ENCODE results near the gene PPM1A. TPM values are rescaled to one million over a fixed set of nuclear protein-coding genes. Genes with fewer than 3 reads are reported as not detected.

The PPM1A gene
- total and polyA plus RNA-seq, 2 donors (not counting 3 experiments of a cell fraction or from before 2014, with no cell fraction given), result 14.1 to 33.9 TPM

DNA sequence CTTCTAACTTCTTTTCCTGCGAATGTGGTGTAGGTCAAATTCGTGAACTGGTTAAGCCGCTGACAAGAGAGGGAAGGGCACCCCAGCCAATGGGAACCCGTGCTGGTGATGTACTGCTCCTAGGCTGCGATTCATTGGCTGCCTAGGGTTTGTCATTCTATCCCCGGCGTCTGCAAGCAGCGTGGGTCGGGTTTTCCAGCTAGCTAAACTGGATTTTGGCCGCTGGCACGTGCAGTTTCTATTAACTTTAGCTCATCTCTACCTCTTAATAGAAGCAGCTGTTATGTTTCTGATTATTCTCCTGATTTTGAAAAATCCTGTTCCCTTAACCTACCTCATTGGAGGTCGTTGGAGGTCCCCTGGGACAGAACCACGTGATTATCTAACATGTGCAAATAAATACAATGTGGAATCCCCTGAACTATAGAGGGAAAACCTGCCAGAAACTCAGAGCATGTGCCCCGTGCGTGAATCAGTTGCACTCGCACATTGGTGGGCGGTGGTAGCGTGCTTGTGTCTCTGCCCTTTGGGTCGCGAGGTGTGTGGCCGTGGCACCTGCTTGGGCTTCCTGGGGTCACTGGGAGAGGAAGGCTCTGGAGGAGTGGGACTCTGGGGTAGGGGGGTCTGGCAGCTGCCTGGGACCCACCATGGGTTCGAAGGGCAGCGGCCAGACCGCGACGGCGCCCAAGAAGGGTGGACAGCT is 876 bp upstream of the PPM1A start:
- no peaks in the 10 kb centered on the region for H3K9me1 ChIP-seq (replicated peaks; ENCODE audit: control insufficient read depth, extremely low read depth, insufficient read depth, low read length)
- H3K4me3 ChIP-seq (replicated peaks in 1 of 3; ENCODE audit: insufficient read depth in 1 of 3, low read depth in 1 of 3, low read length in 3 of 3), result peak overlapping the region; percentile 1 to 52 (median 43)
- H3K79me2 ChIP-seq (ENCODE audit: control insufficient read depth, insufficient read depth, low read length), result peaks cover 32% of the 10 kb centered on the region
- H3K4me2 ChIP-seq (ENCODE audit: insufficient read depth, low read length), result peak overlapping the region; percentile 81
- TSS peak; percentile 91 for BruUV-seq (replicated peaks)
- no peaks in the 10 kb centered on the region for H3K36me3 ChIP-seq (ENCODE audit: control insufficient read depth in 2 of 2, extremely low read depth in 1 of 2, insufficient read depth in 2 of 2, low read length in 2 of 2)
- peaks cover 0 to 2% of the 10 kb centered on the region in 2 experiments for H3K27me3 ChIP-seq (ENCODE audit: control insufficient read depth in 2 of 2, insufficient read depth in 2 of 2, low read length in 2 of 2)
- ChIA-PET CTCF (interaction anchor here (1.0 to 2.2 kb wide), 4 partner anchors 9 to 283 kb away, joined by 3 to 10 read pairs (median 6); no protein-coding TSS in a partner anchor), POLR2A (no interaction called here)
- DNase-seq (ENCODE audit: low read depth, low spot score) (peak; percentile 92), FAIRE-seq (peak; percentile 99)
- peak overlapping the region; percentile 62 for H2AFZ ChIP-seq (ENCODE audit: low read depth, low read length)
- dilution Hi-C loops (cut with MboI; ENCODE audit: extremely low pct_ligation_motif_present, low sequenced_read_pairs), result no loop called here
- peaks cover 26% of the 10 kb centered on the region for H3K4me1 ChIP-seq (ENCODE audit: control insufficient read depth, extremely low read depth, insufficient read depth, low read length)
- peak overlapping the region; percentile 90 for H3K9ac ChIP-seq (replicated peaks; ENCODE audit: extremely low read depth, insufficient read depth, low read length)
- TF ChIP-seq, protein P1, sequence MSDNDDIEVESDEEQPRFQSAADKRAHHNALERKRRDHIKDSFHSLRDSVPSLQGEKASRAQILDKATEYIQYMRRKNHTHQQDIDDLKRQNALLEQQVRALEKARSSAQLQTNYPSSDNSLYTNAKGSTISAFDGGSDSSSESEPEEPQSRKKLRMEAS (IDR thresholded peaks at IDR 0.05; ENCODE audit: insufficient read depth, insufficient read length), result peak; percentile 48
- no peak for TF ChIP-seq JUN (IDR thresholded peaks at IDR 0.05; ENCODE audit: borderline replicate concordance, insufficient read depth, insufficient read length, low read depth)
- intact Hi-C loops (cut with micrococcal nuclease), result loop anchor here (1.0 to 10.0 kb wide), 6 partner anchors 83 to 1034 kb away; partner anchors contain the start of genes C14orf39, DHRS7, JKAMP and L3HYPDH
- peaks cover 9% of the 10 kb centered on the region for H4K20me1 ChIP-seq (replicated peaks; ENCODE audit: control insufficient read depth, extremely low read depth, insufficient read depth, low read length)
- peak overlapping the region; percentile 85 for H3K27ac ChIP-seq (ENCODE audit: insufficient read depth, low read depth, low read length)
- no peaks in the 10 kb centered on the region for H3K9me3 ChIP-seq (replicated peaks; ENCODE audit: control insufficient read depth, insufficient read depth, low read length)

DNA sequence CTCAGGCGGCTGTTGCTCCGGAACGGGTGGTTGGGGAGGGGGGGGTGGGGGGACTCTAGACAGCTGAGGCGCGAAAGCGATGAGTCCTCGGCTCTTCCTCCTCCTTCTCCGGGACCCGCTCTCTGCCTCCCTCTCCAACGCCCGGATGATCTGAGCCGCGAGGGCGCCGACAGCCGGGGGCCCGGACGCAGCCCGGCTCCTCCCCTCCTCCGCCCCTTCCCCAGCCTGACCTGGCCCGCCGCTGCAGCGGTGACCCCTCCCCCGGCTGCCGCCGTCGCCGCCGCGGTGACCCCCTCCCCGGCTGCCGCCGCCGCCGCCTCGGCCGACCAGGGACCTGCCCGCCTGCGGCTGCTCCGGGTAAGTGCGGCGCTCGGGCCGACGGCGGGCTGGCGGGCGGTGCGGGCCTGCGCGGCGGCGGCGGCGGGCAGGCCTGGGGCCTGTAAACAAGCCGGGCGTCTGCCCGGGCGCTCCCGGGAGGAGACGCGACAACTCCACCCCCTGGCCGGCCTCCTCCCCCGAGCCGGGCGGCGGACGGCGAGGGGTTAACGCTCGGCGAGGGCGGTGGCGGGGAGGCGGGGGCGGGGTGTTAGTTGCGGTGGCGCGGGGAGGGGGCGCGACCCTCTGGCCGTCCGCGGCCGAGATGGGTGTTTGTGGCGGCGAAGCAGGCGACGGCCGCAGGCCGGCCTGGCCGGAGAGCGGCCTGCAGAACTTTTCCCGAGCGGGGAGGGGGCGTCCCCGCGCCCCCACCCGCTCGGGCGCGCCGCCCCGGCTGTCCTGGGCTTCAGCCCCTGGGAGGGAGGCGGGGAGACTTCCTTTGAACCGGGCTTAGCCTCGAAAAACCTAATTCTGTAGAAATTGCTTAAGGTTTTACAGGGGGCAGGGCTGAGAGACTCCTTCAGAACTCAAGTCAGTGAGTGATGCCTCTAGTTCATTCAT is 568 bp downstream of the PPM1A start:
- no peaks in the 10 kb centered on the region for H3K36me3 ChIP-seq (ENCODE audit: control insufficient read depth in 2 of 2, extremely low read depth in 1 of 2, insufficient read depth in 2 of 2, low read length in 2 of 2)
- intact Hi-C loops (cut with micrococcal nuclease), result loop anchor here (1.0 to 10.0 kb wide), 9 partner anchors 17 to 1033 kb away; partner anchors contain the start of genes C14orf39, JKAMP, L3HYPDH and SIX4
- H3K9me1 ChIP-seq (replicated peaks; ENCODE audit: control insufficient read depth, extremely low read depth, insufficient read depth, low read length), result no peaks in the 10 kb centered on the region
- POLR2A ChIA-PET, result interaction anchor here (0.5 kb wide), 1 partner anchor 12 kb away, joined by 3 read pairs; no protein-coding TSS in a partner anchor
- H3K27ac ChIP-seq (ENCODE audit: insufficient read depth, low read depth, low read length), result peak overlapping the region; percentile 79
- peak; percentile 53 for DNase-seq (ENCODE audit: low read depth, low spot score)
- H3K79me2 ChIP-seq (ENCODE audit: control insufficient read depth, insufficient read depth, low read length), result peaks cover 45% of the 10 kb centered on the region
- FAIRE-seq, result peak; percentile 18
- TF ChIP-seq POLR2AphosphoS5 (IDR thresholded peaks at IDR 0.05; ENCODE audit: insufficient read depth, low read depth, low read length), result no peak
- peak; percentile 1 for TF ChIP-seq POLR2A (IDR thresholded peaks at IDR 0.05; ENCODE audit: low read depth, low read length)
- peaks cover 26% of the 10 kb centered on the region for H3K4me1 ChIP-seq (ENCODE audit: control insufficient read depth, extremely low read depth, insufficient read depth, low read length)
- dilution Hi-C loops (cut with MboI; ENCODE audit: extremely low pct_ligation_motif_present, low sequenced_read_pairs), result no loop called here
- H4K20me1 ChIP-seq (replicated peaks; ENCODE audit: control insufficient read depth, extremely low read depth, insufficient read depth, low read length), result peaks cover 20% of the 10 kb centered on the region
- CTCF ChIA-PET, result interaction anchor here (0.6 to 2.7 kb wide), 9 partner anchors 8 to 1567 kb away, joined by 3 to 15 read pairs (median 6); no protein-coding TSS in a partner anchor
- no peaks in the 10 kb centered on the region for H3K9me3 ChIP-seq (replicated peaks; ENCODE audit: control insufficient read depth, insufficient read depth, low read length)
- peak overlapping the region; percentile 86 for H3K9ac ChIP-seq (replicated peaks; ENCODE audit: extremely low read depth, insufficient read depth, low read length)
- H3K27me3 ChIP-seq (ENCODE audit: control insufficient read depth in 2 of 2, insufficient read depth in 2 of 2, low read length in 2 of 2), result no peaks in the 10 kb centered on the region
- peak overlapping the region; percentile 98 for H3K4me2 ChIP-seq (ENCODE audit: insufficient read depth, low read length)
- BruUV-seq (replicated peaks), result no TSS peak
- H3K4me3 ChIP-seq (replicated peaks in 1 of 3; ENCODE audit: insufficient read depth in 1 of 3, low read depth in 1 of 3, low read length in 3 of 3), result peak overlapping the region; percentile 81 to 98 (median 96)
- H2AFZ ChIP-seq (ENCODE audit: low read depth, low read length), result peak overlapping the region; percentile 61
